ENCODE measurements around the gene TMEM236.

GRCh38 chr10:17817790-17818189, 65.8 kb downstream of the TMEM236 start:
- no peak for TF ChIP-seq EP300 (IDR thresholded peaks at IDR 0.05; ENCODE audit: borderline replicate concordance)
- no peak for TF ChIP-seq REST (IDR thresholded peaks at IDR 0.05; ENCODE audit: low read depth)
- TF ChIP-seq TAF1 (IDR thresholded peaks at IDR 0.05; ENCODE audit: low read depth): no peak
- TF ChIP-seq EGR1 (IDR thresholded peaks at IDR 0.05): no peak
- TF ChIP-seq RAD21 (IDR thresholded peaks at IDR 0.05; ENCODE audit: low read depth): no peak
- TF ChIP-seq NFIC (IDR thresholded peaks at IDR 0.05): no peak
- no peak for TF ChIP-seq TCF12 (IDR thresholded peaks at IDR 0.05; ENCODE audit: low read depth)
- TF ChIP-seq ZBTB7A (IDR thresholded peaks at IDR 0.05; ENCODE audit: low read depth): no peak
- no peak for TF ChIP-seq MAX (IDR thresholded peaks at IDR 0.05)
- no peak for TF ChIP-seq CREB1 (IDR thresholded peaks at IDR 0.05; ENCODE audit: low read depth)
- no peak for TF ChIP-seq FOXM1 (IDR thresholded peaks at IDR 0.05; ENCODE audit: borderline replicate concordance, low read depth)
- no peak for TF ChIP-seq YY1 (IDR thresholded peaks at IDR 0.05; ENCODE audit: low read depth)
- TF ChIP-seq USF1 (IDR thresholded peaks at IDR 0.05): no peak
- no peak for TF ChIP-seq TEAD4 (IDR thresholded peaks at IDR 0.05)

Data from Ishikawa (cell line).